GM12878 (cell line): ENCODE measurements around the gene TCF7L1.

Experiments used
- BCLAF1 ChIP-seq: fragments of 450-650 bp; IDR thresholded peaks from 2 replicates; pipeline ENCODE4 v1.6.1; 2017; ENCODE audit warnings: antibody characterized with exemption, mild to moderate bottlenecking, moderate library complexity
- BHLHE40 ChIP-seq, 2 experiments: fragments of 450-650 bp in 1 of 2; IDR thresholded peaks; 2 replicates each; pipeline ENCODE4 v1.6.1; 2011 to 2017; ENCODE audit warnings: low read depth in 2 of 2, borderline replicate concordance in 1 of 2, improper control_type of control experiment in 1 of 2, low read length in 1 of 2, mild to moderate bottlenecking in 1 of 2
- CHD2 ChIP-seq: IDR thresholded peaks from 2 replicates; pipeline ENCODE4 v1.6.1; 2011; ENCODE audit warnings: low read depth, low read length, improper control_type of control experiment, borderline replicate concordance
- CTCF ChIP-seq, 3 experiments: IDR thresholded peaks in 2 of 3; conservative IDR thresholded peaks in 1 of 3; 2 replicates each; pipeline ENCODE4 v1.5.1; 2011; ENCODE audit warnings: low read depth in 3 of 3, low read length in 3 of 3, mild to moderate bottlenecking in 3 of 3, control low read depth in 2 of 3, moderate library complexity in 2 of 3, inconsistent platforms in 1 of 3, mixed read lengths in 1 of 3; ENCODE audit not compliant: control insufficient read depth in 2 of 3, insufficient read depth in 1 of 3; ENCODE audit errors: extremely low read depth in 1 of 3
- JUND ChIP-seq: IDR thresholded peaks from 2 replicates; pipeline ENCODE4 v1.6.1; 2012; ENCODE audit warnings: low read depth, mild to moderate bottlenecking, low read length, improper control_type of control experiment, moderate library complexity
- POLR2A ChIP-seq: IDR thresholded peaks from 2 replicates; pipeline ENCODE4 v1.6.1; 2011; ENCODE audit warnings: low read depth, mild to moderate bottlenecking, low read length
- POLR2AphosphoS5 ChIP-seq: IDR thresholded peaks from 2 replicates; pipeline ENCODE4 v1.6.1; 2011; ENCODE audit warnings: mild to moderate bottlenecking, low read length, inconsistent platforms
- RAD21 ChIP-seq: IDR thresholded peaks from 2 replicates; pipeline ENCODE4 v1.6.1; 2011; ENCODE audit warnings: mild to moderate bottlenecking, low read depth, low read length, moderate library complexity; ENCODE audit not compliant: insufficient read depth
- SMC3 ChIP-seq: IDR thresholded peaks from 2 replicates; pipeline ENCODE4 v1.6.1; 2011; ENCODE audit warnings: low read length, improper control_type of control experiment, borderline replicate concordance
- TCF12 ChIP-seq: IDR thresholded peaks from 2 replicates; pipeline ENCODE4 v1.6.1; 2011; ENCODE audit warnings: low read depth, mild to moderate bottlenecking, low read length
- ZBTB11 ChIP-seq: fragments of 450-650 bp; formaldehyde crosslinking; IDR thresholded peaks from 2 replicates; pipeline ENCODE4 v1.5.0; 2022; ENCODE audit warnings: mild to moderate bottlenecking, missing genetic modification characterization

- TF ChIP-seq CTCF (IDR thresholded peaks at IDR 0.05 in 2 of 3, conservative IDR thresholded peaks at IDR 0.05 in 1 of 3; ENCODE audit: control insufficient read depth in 2 of 3, extremely low read depth in 1 of 3, insufficient read depth in 1 of 3, low read depth in 3 of 3, low read length in 3 of 3), result no peak
- no peak for TF ChIP-seq POLR2AphosphoS5
- TF ChIP-seq SMC3, result no peak
- no peak for TF ChIP-seq POLR2A
- no peak for TF ChIP-seq ZBTB11 (CRISPR knock-in tag)
- TF ChIP-seq JUND, result no peak
- no peak for TF ChIP-seq BCLAF1
- TF ChIP-seq BHLHE40 (IDR thresholded peaks at IDR 0.05; ENCODE audit: borderline replicate concordance in 1 of 2, low read depth in 2 of 2, low read length in 1 of 2), result no peak
- TF ChIP-seq RAD21, result no peak
- no peak for TF ChIP-seq CHD2
- no peak for TF ChIP-seq TCF12
Measured at GRCh38 chr2:85231952-85232351, 98.8 kb downstream of the TCF7L1 start.
